Loucy (cell line): ENCODE results near the gene EVA1B.

Experiments used
- CTCF ChIP-seq: fragments of 200-600 bp; sonication (generic); conservative IDR thresholded peaks from 2 replicates; pipeline ENCODE4 v1.5.1; 2014; ENCODE audit warnings: mild to moderate bottlenecking, antibody characterized with exemption, low read length
- EZH2phosphoT487 ChIP-seq: fragments of 200-600 bp; IDR thresholded peaks from 2 replicates; pipeline ENCODE4 v1.6.1; 2018; ENCODE audit warnings: antibody characterized with exemption, mild to moderate bottlenecking, moderate library complexity, borderline replicate concordance

GRCh38 chr1:36305915-36306209, 17.6 kb downstream of the EVA1B start:
- TF ChIP-seq CTCF = no peak
- no peak for TF ChIP-seq EZH2phosphoT487
